AG09319 (cell line): ENCODE measurements around the gene PJA1.

Experiments used
- DNase-seq: peaks from one replicate; pipeline ENCODE4 v3.0.0-alpha.2; 2010; ENCODE audit warnings: low read depth; ENCODE audit errors: extremely low read depth
- TF ChIP-seq, protein P1 (sequence below): IDR thresholded peaks from 2 replicates; pipeline ENCODE4 v1.5.1; 2011; ENCODE audit warnings: low read depth, mild to moderate bottlenecking, inconsistent platforms, low read length, moderate library complexity

PJA1 gene

DNA sequence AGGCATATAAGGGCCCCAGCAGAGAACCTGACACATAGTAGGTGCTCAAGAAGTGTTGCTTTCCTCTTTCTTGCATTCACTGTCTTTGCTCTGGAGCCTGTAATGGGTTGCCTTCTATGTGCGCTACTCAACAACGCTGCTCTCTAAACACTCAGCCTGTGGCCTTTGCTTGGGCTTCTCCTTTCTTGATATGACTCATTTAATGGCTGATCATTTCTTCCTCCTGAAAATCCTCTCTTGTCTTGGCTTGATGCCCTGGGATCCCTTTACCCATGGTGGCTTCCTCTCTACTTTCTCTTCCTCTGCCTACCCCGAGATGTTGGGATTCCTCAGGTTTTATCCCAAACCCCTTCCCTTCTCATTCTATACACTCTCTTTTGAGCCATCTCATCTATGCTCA lies 19.9 kb upstream of the PJA1 start:
- DNase-seq = no peak
- TF ChIP-seq, protein P1, sequence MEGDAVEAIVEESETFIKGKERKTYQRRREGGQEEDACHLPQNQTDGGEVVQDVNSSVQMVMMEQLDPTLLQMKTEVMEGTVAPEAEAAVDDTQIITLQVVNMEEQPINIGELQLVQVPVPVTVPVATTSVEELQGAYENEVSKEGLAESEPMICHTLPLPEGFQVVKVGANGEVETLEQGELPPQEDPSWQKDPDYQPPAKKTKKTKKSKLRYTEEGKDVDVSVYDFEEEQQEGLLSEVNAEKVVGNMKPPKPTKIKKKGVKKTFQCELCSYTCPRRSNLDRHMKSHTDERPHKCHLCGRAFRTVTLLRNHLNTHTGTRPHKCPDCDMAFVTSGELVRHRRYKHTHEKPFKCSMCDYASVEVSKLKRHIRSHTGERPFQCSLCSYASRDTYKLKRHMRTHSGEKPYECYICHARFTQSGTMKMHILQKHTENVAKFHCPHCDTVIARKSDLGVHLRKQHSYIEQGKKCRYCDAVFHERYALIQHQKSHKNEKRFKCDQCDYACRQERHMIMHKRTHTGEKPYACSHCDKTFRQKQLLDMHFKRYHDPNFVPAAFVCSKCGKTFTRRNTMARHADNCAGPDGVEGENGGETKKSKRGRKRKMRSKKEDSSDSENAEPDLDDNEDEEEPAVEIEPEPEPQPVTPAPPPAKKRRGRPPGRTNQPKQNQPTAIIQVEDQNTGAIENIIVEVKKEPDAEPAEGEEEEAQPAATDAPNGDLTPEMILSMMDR = no peak

DNA sequence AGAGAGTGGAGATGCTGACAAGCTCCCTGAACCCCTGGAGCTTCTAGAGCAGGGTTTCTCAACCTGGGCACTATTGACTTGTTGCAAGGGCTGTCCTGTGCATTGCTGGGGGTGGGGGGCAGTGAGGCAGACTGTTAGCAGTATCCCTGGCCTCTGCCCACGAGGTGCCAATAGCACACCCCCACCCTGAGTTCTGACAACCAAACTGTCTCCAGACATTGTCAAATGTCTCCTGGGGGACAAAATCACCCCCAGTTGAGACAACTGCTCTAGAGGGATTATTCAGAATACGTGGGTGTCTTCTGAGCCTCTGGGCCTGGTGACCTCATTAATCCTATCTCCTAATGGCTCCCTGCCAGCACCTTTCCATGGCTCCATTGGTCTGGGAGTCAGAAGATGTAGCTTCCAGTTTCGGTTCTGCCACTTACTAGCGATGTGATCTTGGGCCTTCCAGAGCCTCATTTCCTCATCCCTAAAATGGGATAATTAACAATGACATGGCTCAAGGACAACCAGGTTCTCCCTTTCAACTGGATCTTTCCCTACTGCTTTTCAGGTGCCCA lies 17.6 kb upstream of the PJA1 start:
- TF ChIP-seq, protein P1 = no peak

GRCh38 chrX:69179380-69179911 lies 14.2 kb upstream of the PJA1 start:
- no peak for DNase-seq
- TF ChIP-seq, protein P1 = no peak

More for the DNA sequence above, 17.6 kb upstream of the PJA1 start:
- no peak for DNase-seq

GRCh38 chrX:69178592-69178991 lies 13.3 kb upstream of the PJA1 start:
- DNase-seq = no peak
- TF ChIP-seq, protein P1 = no peak

GRCh38 chrX:69177511-69178162 lies 12.4 kb upstream of the PJA1 start:
- no peak for DNase-seq

GRCh38 chrX:69176053-69176452 lies 10.8 kb upstream of the PJA1 start:
- DNase-seq = no peak
- TF ChIP-seq, protein P1 = no peak

More at GRCh38 chrX:69177511-69178162, 12.4 kb upstream of the PJA1 start:
- TF ChIP-seq, protein P1 = no peak

- TF ChIP-seq, protein P1 = no peak
- DNase-seq = no peak
Measured at GRCh38 chrX:69173906-69174305, 8.7 kb upstream of the PJA1 start.
